Measurements from ENCODE around the gene LENG8.
"Not testable (repeated sequence)": the region's sequence is repeated elsewhere in the genome, so short reads cannot be mapped to it uniquely, and the experiment has no call there.

LENG8 gene

DNA sequence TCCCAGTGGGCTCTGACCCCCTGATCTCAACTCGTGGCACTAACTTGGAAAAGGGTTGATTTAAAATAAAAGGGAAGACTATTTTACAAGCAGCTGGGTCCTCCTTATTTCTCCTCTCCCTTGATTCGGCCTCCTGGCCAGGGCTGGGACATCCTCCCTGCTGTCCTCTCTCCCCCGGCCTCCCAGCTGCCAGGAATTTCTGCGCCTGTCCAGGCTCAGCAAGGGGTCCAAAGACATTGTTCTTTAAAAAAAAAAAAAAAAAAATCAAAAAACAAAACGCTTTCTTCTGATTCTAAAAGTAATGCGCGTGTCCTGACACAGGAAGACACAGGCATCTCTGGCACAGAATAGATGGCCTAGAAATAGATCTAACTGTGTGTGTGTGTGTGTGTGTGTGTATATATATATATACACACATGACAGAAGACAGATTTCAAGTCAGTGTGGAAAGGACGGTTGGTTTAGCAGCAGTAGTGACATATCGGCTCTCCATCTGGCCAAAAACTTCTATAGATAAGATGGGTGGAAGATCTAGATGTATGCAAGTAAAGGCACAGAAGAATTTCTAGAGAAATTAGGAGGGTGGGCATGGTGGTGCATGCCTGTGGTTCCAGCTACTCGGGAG lies 12.3 kb upstream of the LENG8 start:
- POLR2A ChIA-PET (ENCODE audit: low non-redundant PET): interaction anchor here (0.7 kb wide), 1 partner anchor 16 kb away, joined by 3 read pairs; no protein-coding TSS in a partner anchor
- TF ChIP-seq, protein P1, sequence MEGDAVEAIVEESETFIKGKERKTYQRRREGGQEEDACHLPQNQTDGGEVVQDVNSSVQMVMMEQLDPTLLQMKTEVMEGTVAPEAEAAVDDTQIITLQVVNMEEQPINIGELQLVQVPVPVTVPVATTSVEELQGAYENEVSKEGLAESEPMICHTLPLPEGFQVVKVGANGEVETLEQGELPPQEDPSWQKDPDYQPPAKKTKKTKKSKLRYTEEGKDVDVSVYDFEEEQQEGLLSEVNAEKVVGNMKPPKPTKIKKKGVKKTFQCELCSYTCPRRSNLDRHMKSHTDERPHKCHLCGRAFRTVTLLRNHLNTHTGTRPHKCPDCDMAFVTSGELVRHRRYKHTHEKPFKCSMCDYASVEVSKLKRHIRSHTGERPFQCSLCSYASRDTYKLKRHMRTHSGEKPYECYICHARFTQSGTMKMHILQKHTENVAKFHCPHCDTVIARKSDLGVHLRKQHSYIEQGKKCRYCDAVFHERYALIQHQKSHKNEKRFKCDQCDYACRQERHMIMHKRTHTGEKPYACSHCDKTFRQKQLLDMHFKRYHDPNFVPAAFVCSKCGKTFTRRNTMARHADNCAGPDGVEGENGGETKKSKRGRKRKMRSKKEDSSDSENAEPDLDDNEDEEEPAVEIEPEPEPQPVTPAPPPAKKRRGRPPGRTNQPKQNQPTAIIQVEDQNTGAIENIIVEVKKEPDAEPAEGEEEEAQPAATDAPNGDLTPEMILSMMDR (conservative IDR thresholded peaks at IDR 0.05; ENCODE audit: low read depth): no peak
- DNase-seq (ENCODE audit: low spot score): no peak
- H3K27ac ChIP-seq: peak overlapping the region; percentile 14; the same call in 1 of the 2 replicates
- CTCF ChIA-PET: no interaction called here

DNA sequence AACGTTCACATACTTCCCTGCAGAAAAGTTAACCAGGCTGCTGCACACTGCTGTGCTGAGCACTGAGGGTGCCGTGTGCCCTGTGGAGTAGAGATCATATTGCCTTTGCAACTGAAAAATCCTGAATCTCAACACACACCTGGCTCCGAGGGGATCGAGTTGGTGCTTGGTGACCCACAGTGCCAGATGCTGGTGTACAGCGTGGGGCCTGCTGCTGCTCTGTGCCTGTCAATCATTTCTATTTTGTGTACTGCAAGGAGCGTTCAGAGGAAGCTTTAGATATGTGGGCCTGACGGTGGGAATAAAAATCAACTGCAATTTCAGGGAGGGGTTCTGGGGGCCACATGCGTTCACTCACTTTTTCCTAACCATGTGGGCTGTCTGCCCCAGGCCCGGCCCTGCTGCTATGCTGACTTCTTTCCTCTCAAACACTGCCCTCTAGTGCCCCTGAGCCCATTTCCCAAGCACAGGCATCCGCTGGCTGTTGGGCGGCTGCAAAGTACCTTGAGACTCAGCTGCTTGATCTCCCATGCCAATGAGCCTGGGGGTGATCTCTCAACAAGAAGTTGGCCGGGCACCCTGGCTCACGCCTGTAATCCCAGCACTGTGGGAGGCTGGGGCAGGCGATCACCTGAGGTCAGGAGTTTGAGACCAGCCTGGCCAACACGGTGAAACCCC lies 9.7 kb upstream of the LENG8 start:
- no peak for DNase-seq (ENCODE audit: low spot score)
- POLR2A ChIA-PET (ENCODE audit: low non-redundant PET): interaction anchor here (1.5 kb wide), 1 partner anchor 9 kb away, joined by 11 read pairs; the partner anchor contains the start of gene LENG8

DNA sequence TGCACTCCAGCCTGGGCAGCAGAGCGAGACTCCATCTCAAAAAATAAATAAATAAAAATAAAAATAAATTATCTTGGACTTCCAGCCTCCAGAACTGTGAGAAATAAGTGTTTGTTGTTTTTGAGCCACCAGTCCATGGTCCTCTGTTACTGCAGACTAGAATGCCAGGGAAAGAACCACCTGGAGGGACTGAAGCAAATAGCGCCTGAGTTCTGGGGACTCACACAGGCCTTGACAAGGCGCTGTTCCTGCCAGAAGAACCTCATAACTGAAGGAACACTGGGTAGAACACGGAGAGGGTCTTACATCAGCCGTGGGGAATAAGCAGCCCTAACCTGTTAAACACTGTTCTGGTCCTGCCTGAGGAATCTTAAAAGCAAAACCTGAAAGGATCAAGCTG lies 8.4 kb upstream of the LENG8 start:
- TF ChIP-seq, protein P1 (conservative IDR thresholded peaks at IDR 0.05; ENCODE audit: low read depth): no peak
- ChIA-PET POLR2A (ENCODE audit: low non-redundant PET) (no interaction called here), CTCF (no interaction called here)
- no peak overlapping the region for H3K27ac ChIP-seq
- no peak for DNase-seq (ENCODE audit: low spot score)

More for the DNA sequence above, 9.7 kb upstream of the LENG8 start:
- H3K27ac ChIP-seq: peak overlapping the region; percentile 33; the same call in 1 of the 2 replicates
- CTCF ChIA-PET: interaction anchor here (0.6 to 0.7 kb wide), 2 partner anchors 74 to 115 kb away, joined by 3 read pairs; no protein-coding TSS in a partner anchor
- TF ChIP-seq, protein P1 (conservative IDR thresholded peaks at IDR 0.05; ENCODE audit: low read depth): 0 out of 2 replicates have a peak, but pooled peaks have one; percentile 17

DNA sequence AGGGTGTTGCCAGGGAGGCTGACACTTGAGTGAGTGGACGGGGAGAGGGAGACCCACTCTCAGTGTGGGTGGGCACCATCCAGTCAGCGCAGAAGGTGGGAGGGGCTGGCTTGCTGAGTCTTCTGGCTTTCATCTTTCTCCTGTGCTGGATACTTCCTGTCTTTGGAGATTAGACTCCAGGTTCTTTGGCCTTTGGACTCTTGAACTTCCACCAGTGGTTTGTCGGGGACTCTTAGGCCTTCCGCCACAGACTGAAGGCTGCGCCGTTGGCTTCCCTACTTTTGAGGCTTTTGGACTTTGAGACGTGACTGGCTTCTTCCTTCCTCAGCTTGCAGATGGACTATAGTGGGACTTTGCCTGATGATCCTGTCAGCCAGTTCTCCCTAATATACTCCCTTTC lies 4.3 kb upstream of the LENG8 start:
- DNase-seq (ENCODE audit: low spot score): no peak
- ChIA-PET POLR2A (ENCODE audit: low non-redundant PET) (no interaction called here), CTCF (no interaction called here)
- no peak overlapping the region for H3K27ac ChIP-seq
- TF ChIP-seq, protein P1 (conservative IDR thresholded peaks at IDR 0.05; ENCODE audit: low read depth): no peak

DNA sequence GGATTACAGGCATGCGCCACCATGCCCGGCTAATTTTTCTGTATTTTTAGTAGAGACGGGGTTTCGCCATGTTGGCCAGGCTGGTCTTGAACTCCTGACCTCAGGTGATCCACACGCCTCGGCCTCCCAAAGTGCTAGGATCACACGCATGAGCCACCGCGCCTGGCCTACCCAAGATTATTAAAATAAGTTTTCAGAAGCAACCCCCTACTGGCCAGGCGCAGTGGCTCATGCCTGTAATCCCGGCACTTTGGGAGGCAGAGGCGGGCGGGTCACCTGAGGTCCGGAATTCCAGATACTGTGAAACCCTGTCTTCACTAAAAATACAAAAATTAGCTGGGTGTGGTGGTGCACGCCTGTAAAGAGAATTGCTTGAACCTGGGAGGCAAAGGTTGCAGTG lies 2.6 kb upstream of the LENG8 start:
- peak overlapping the region; percentile 22; the same call in 1 of the 2 replicates for H3K27ac ChIP-seq
- CTCF ChIA-PET; DNase-seq (ENCODE audit: low spot score); POLR2A ChIA-PET (ENCODE audit: low non-redundant PET): not testable (repeated sequence)

DNA sequence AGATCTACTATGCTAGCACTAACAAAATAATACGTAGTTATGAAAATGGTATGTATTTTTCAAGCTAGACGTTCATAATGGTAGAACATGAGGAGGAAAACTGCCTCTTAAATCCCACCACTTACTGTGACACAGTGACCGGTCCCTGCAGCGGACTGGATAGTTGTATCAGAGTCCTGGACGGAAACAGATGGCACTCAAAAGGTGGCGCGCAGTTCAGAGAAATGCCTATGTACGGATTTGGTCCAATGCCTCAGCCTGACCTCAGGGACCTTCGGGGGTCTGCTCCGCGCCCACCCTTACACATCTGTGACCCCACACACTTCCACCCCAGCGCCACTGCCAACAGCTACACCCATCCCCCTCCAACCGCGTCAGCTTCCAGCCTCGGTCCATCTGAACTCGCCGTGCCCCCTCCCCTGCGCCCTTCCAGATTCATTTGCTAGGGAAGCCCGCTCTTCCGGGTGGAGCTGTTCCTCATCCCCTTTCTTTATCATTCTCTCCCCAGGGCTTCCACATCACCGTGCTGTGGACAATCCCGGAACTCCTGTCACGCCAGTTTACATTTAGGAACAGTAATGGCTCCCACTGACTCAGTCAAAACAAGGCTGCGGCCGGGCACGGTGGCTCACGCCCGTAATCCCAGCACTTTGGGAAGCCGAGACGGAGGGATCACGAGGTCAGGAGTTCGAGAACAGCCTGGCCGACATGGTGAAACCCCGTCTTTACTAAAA lies 792 bp upstream of the LENG8 start:
- DNase-seq (ENCODE audit: low spot score): no peak
- peak overlapping the region; percentile 92 for H3K27ac ChIP-seq
- TF ChIP-seq, protein P1 (conservative IDR thresholded peaks at IDR 0.05; ENCODE audit: low read depth): no peak

More for the DNA sequence above, 792 bp upstream of the LENG8 start:
- ChIA-PET POLR2A (ENCODE audit: low non-redundant PET) (interaction anchor here (0.5 to 1.7 kb wide), 5 partner anchors 9 to 273 kb away, joined by 5 to 11 read pairs (median 6); partner anchors contain the start of gene MBOAT7), CTCF (interaction anchor here (1.0 kb wide), 1 partner anchor 10 kb away, joined by 7 read pairs; no protein-coding TSS in a partner anchor)

Measured in RWPE1 (cell line).